Measurements from ENCODE around the gene RPS6KA5. TPM values are rescaled to one million over a fixed set of nuclear protein-coding genes. Genes with fewer than 3 reads are reported as not detected.

Gene RPS6KA5
- polyA plus RNA-seq, 2 donors, result 0.83 to 2.3 TPM

- Histone ChIP-seq H3K36me3 (ENCODE audit: control insufficient read depth in 2 of 2, insufficient read depth in 2 of 2, low read length in 1 of 2) (no peaks in the 10 kb centered on the region), H3K27ac (ENCODE audit: low read depth in 2 of 2, low read length in 1 of 2) (no peak overlapping the region), H3K9me3 (ENCODE audit: control insufficient read depth in 2 of 2, insufficient read depth in 1 of 2, low read depth in 1 of 2, low read length in 1 of 2) (no peaks in the 10 kb centered on the region), H3K4me3 (ENCODE audit: low read depth in 1 of 2, low read length in 2 of 2) (no peak overlapping the region), H3K4me1 (ENCODE audit: control insufficient read depth in 2 of 2, insufficient read depth in 2 of 2, low read length in 1 of 2) (no peaks in the 10 kb centered on the region), H3K27me3 (ENCODE audit: control insufficient read depth in 1 of 2, insufficient read depth in 2 of 2, low read length in 2 of 2) (no peaks in the 10 kb centered on the region)
- 93 to 97% methylated on average over 5 of the region's 5 CpGs for WGBS, 2 donors
Measured at GRCh38 chr14:91018481-91018880, 42.0 kb downstream of the RPS6KA5 start.

- Histone ChIP-seq H3K4me3 (ENCODE audit: low read depth in 1 of 2, low read length in 2 of 2) (no peak overlapping the region), H3K27me3 (ENCODE audit: control insufficient read depth in 1 of 2, insufficient read depth in 2 of 2, low read length in 2 of 2) (no peaks in the 10 kb centered on the region), H3K27ac (ENCODE audit: low read depth in 2 of 2, low read length in 1 of 2) (no peak overlapping the region), H3K36me3 (ENCODE audit: control insufficient read depth in 2 of 2, insufficient read depth in 2 of 2, low read length in 1 of 2) (no peaks in the 10 kb centered on the region), H3K4me1 (ENCODE audit: control insufficient read depth in 2 of 2, insufficient read depth in 2 of 2, low read length in 1 of 2) (no peaks in the 10 kb centered on the region), H3K9me3 (ENCODE audit: control insufficient read depth in 2 of 2, insufficient read depth in 1 of 2, low read depth in 1 of 2, low read length in 1 of 2) (no peaks in the 10 kb centered on the region)
- WGBS, 2 donors, result 99% methylated on average over 3 of the region's 3 CpGs
Measured at GRCh38 chr14:91016800-91017410, 43.5 kb downstream of the RPS6KA5 start.

GRCh38 chr14:91015435-91015834 lies 45.0 kb downstream of the RPS6KA5 start:
- 15 to 29% methylated on average over 1 of the region's 1 CpG for WGBS, 2 donors
- Histone ChIP-seq H3K9me3 (ENCODE audit: control insufficient read depth in 2 of 2, insufficient read depth in 1 of 2, low read depth in 1 of 2, low read length in 1 of 2) (no peaks in the 10 kb centered on the region), H3K4me1 (ENCODE audit: control insufficient read depth in 2 of 2, insufficient read depth in 2 of 2, low read length in 1 of 2) (no peaks in the 10 kb centered on the region), H3K27me3 (ENCODE audit: control insufficient read depth in 1 of 2, insufficient read depth in 2 of 2, low read length in 2 of 2) (no peaks in the 10 kb centered on the region), H3K36me3 (ENCODE audit: control insufficient read depth in 2 of 2, insufficient read depth in 2 of 2, low read length in 1 of 2) (no peaks in the 10 kb centered on the region), H3K4me3 (ENCODE audit: low read depth in 1 of 2, low read length in 2 of 2) (no peak overlapping the region), H3K27ac (ENCODE audit: low read depth in 2 of 2, low read length in 1 of 2) (no peak overlapping the region)

- Histone ChIP-seq H3K9me3 (ENCODE audit: control insufficient read depth in 2 of 2, insufficient read depth in 1 of 2, low read depth in 1 of 2, low read length in 1 of 2) (no peaks in the 10 kb centered on the region), H3K4me1 (ENCODE audit: control insufficient read depth in 2 of 2, insufficient read depth in 2 of 2, low read length in 1 of 2) (peaks cover 0 to 4% of the 10 kb centered on the region in 2 donors), H3K27me3 (ENCODE audit: control insufficient read depth in 1 of 2, insufficient read depth in 2 of 2, low read length in 2 of 2) (no peaks in the 10 kb centered on the region), H3K27ac (ENCODE audit: low read depth in 2 of 2, low read length in 1 of 2) (no peak overlapping the region), H3K4me3 (ENCODE audit: low read depth in 1 of 2, low read length in 2 of 2) (no peak overlapping the region), H3K36me3 (ENCODE audit: control insufficient read depth in 2 of 2, insufficient read depth in 2 of 2, low read length in 1 of 2) (no peaks in the 10 kb centered on the region)
- 71 to 74% methylated on average over 2 of the region's 2 CpGs for WGBS, 2 donors
Measured at GRCh38 chr14:91012045-91012444, 48.4 kb downstream of the RPS6KA5 start.

GRCh38 chr14:91010153-91010533 lies 50.3 kb downstream of the RPS6KA5 start:
- no peaks in the 10 kb centered on the region for H3K9me3 ChIP-seq (ENCODE audit: control insufficient read depth in 2 of 2, insufficient read depth in 1 of 2, low read depth in 1 of 2, low read length in 1 of 2)
- no peak overlapping the region for H3K27ac ChIP-seq (ENCODE audit: low read depth in 2 of 2, low read length in 1 of 2)
- WGBS, 2 donors, result 94 to 96% methylated on average over 2 of the region's 2 CpGs
- H3K4me1 ChIP-seq (ENCODE audit: control insufficient read depth in 2 of 2, insufficient read depth in 2 of 2, low read length in 1 of 2), result peaks cover 0 to 4% of the 10 kb centered on the region in 2 donors
- H3K27me3 ChIP-seq (ENCODE audit: control insufficient read depth in 1 of 2, insufficient read depth in 2 of 2, low read length in 2 of 2), result no peaks in the 10 kb centered on the region
- H3K4me3 ChIP-seq (ENCODE audit: low read depth in 1 of 2, low read length in 2 of 2), result no peak overlapping the region
- no peaks in the 10 kb centered on the region for H3K36me3 ChIP-seq (ENCODE audit: control insufficient read depth in 2 of 2, insufficient read depth in 2 of 2, low read length in 1 of 2)

- no peak overlapping the region for H3K27ac ChIP-seq (ENCODE audit: low read depth in 2 of 2, low read length in 1 of 2)
- no peak overlapping the region for H3K4me3 ChIP-seq (ENCODE audit: low read depth in 1 of 2, low read length in 2 of 2)
- H3K4me1 ChIP-seq (ENCODE audit: control insufficient read depth in 2 of 2, insufficient read depth in 2 of 2, low read length in 1 of 2), result peaks cover 0 to 4% of the 10 kb centered on the region in 2 donors
- 79 to 86% methylated on average over 3 of the region's 3 CpGs for WGBS, 2 donors
- no peaks in the 10 kb centered on the region for H3K27me3 ChIP-seq (ENCODE audit: control insufficient read depth in 1 of 2, insufficient read depth in 2 of 2, low read length in 2 of 2)
- no peaks in the 10 kb centered on the region for H3K9me3 ChIP-seq (ENCODE audit: control insufficient read depth in 2 of 2, insufficient read depth in 1 of 2, low read depth in 1 of 2, low read length in 1 of 2)
- H3K36me3 ChIP-seq (ENCODE audit: control insufficient read depth in 2 of 2, insufficient read depth in 2 of 2, low read length in 1 of 2), result no peaks in the 10 kb centered on the region
Measured at GRCh38 chr14:91009501-91010152, 50.8 kb downstream of the RPS6KA5 start.

- Histone ChIP-seq H3K4me3 (ENCODE audit: low read depth in 1 of 2, low read length in 2 of 2) (no peak overlapping the region), H3K27ac (ENCODE audit: low read depth in 2 of 2, low read length in 1 of 2) (peak overlapping the region in 1 of 2 donors; percentile 3), H3K36me3 (ENCODE audit: control insufficient read depth in 2 of 2, insufficient read depth in 2 of 2, low read length in 1 of 2) (no peaks in the 10 kb centered on the region), H3K9me3 (ENCODE audit: control insufficient read depth in 2 of 2, insufficient read depth in 1 of 2, low read depth in 1 of 2, low read length in 1 of 2) (no peaks in the 10 kb centered on the region), H3K4me1 (ENCODE audit: control insufficient read depth in 2 of 2, insufficient read depth in 2 of 2, low read length in 1 of 2) (peaks cover 0 to 4% of the 10 kb centered on the region in 2 donors), H3K27me3 (ENCODE audit: control insufficient read depth in 1 of 2, insufficient read depth in 2 of 2, low read length in 2 of 2) (no peaks in the 10 kb centered on the region)
- 57 to 62% methylated on average over 2 of the region's 2 CpGs for WGBS, 2 donors
Measured at GRCh38 chr14:91008759-91009409, 51.6 kb downstream of the RPS6KA5 start.

- Histone ChIP-seq H3K27me3 (ENCODE audit: control insufficient read depth in 1 of 2, insufficient read depth in 2 of 2, low read length in 2 of 2) (no peaks in the 10 kb centered on the region), H3K36me3 (ENCODE audit: control insufficient read depth in 2 of 2, insufficient read depth in 2 of 2, low read length in 1 of 2) (no peaks in the 10 kb centered on the region), H3K9me3 (ENCODE audit: control insufficient read depth in 2 of 2, insufficient read depth in 1 of 2, low read depth in 1 of 2, low read length in 1 of 2) (no peaks in the 10 kb centered on the region), H3K27ac (ENCODE audit: low read depth in 2 of 2, low read length in 1 of 2) (no peak overlapping the region), H3K4me1 (ENCODE audit: control insufficient read depth in 2 of 2, insufficient read depth in 2 of 2, low read length in 1 of 2) (peaks cover 0 to 4% of the 10 kb centered on the region in 2 donors), H3K4me3 (ENCODE audit: low read depth in 1 of 2, low read length in 2 of 2) (no peak overlapping the region)
Measured at GRCh38 chr14:91005716-91006115, 54.7 kb downstream of the RPS6KA5 start.

GRCh38 chr14:91004987-91005386 lies 55.5 kb downstream of the RPS6KA5 start:
- H3K4me3 ChIP-seq (ENCODE audit: low read depth in 1 of 2, low read length in 2 of 2), result no peak overlapping the region
- no peaks in the 10 kb centered on the region for H3K36me3 ChIP-seq (ENCODE audit: control insufficient read depth in 2 of 2, insufficient read depth in 2 of 2, low read length in 1 of 2)
- H3K9me3 ChIP-seq (ENCODE audit: control insufficient read depth in 2 of 2, insufficient read depth in 1 of 2, low read depth in 1 of 2, low read length in 1 of 2), result no peaks in the 10 kb centered on the region
- H3K27ac ChIP-seq (ENCODE audit: low read depth in 2 of 2, low read length in 1 of 2), result no peak overlapping the region
- no peaks in the 10 kb centered on the region for H3K27me3 ChIP-seq (ENCODE audit: control insufficient read depth in 1 of 2, insufficient read depth in 2 of 2, low read length in 2 of 2)
- peaks cover 0 to 4% of the 10 kb centered on the region in 2 donors for H3K4me1 ChIP-seq (ENCODE audit: control insufficient read depth in 2 of 2, insufficient read depth in 2 of 2, low read length in 1 of 2)

- H3K4me1 ChIP-seq (ENCODE audit: control insufficient read depth in 2 of 2, insufficient read depth in 2 of 2, low read length in 1 of 2), result no peaks in the 10 kb centered on the region
- no peak overlapping the region for H3K27ac ChIP-seq (ENCODE audit: low read depth in 2 of 2, low read length in 1 of 2)
- no peaks in the 10 kb centered on the region for H3K9me3 ChIP-seq (ENCODE audit: control insufficient read depth in 2 of 2, insufficient read depth in 1 of 2, low read depth in 1 of 2, low read length in 1 of 2)
- no peaks in the 10 kb centered on the region for H3K36me3 ChIP-seq (ENCODE audit: control insufficient read depth in 2 of 2, insufficient read depth in 2 of 2, low read length in 1 of 2)
- WGBS, 2 donors, result 82 to 83% methylated on average over 4 of the region's 4 CpGs
- no peak overlapping the region for H3K4me3 ChIP-seq (ENCODE audit: low read depth in 1 of 2, low read length in 2 of 2)
- no peaks in the 10 kb centered on the region for H3K27me3 ChIP-seq (ENCODE audit: control insufficient read depth in 1 of 2, insufficient read depth in 2 of 2, low read length in 2 of 2)
Measured at GRCh38 chr14:90999299-90999698, 61.1 kb downstream of the RPS6KA5 start.
